Gastroesophageal sphincter (tissue), 3 donors: Measurements from ENCODE around the gene PPP3CB.

ENCODE experiments used
- EP300 ChIP-seq: sonication (generic); formaldehyde crosslinking; IDR thresholded peaks from one replicate; pipeline ENCODE4 v1.6.1; 2017; ENCODE audit warnings: antibody characterized with exemption, mild to moderate bottlenecking
- POLR2AphosphoS5 ChIP-seq: sonication (generic); formaldehyde crosslinking; IDR thresholded peaks from one replicate; pipeline ENCODE4 v1.6.1; 2017; ENCODE audit warnings: antibody characterized with exemption
- TF ChIP-seq, protein P1 (sequence below), 4 experiments: fragments of 200-600 bp in 2 of 4; fragments of 450-650 bp in 2 of 4; sonication (generic) in 1 of 4; IDR thresholded peaks; one replicate each; pipeline ENCODE4 v1.5.1; 2017 to 2019; ENCODE audit warnings: antibody characterized with exemption in 4 of 4, mild to moderate bottlenecking in 2 of 4, moderate library complexity in 2 of 4

DNA sequence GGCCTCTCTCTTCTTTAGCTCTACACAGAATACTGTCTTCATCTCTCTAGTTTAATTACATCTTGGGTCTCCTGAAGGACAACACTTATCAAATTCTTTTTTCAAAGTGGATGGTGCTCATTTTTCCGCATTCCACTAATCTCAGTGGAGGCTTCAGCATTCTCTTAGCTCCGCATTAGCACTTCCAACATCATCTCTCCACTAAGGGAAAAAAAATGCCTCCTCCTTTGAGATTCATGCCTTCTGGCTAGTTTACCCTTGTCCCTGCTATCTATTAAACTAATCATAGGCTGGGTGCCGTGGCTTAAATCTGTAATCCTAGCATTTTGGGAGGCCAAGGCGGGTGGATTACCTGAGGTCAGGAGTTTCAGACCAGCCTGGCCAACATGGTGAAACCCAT, 9.2 kb downstream of the PPP3CB start:
- TF ChIP-seq, protein P1, sequence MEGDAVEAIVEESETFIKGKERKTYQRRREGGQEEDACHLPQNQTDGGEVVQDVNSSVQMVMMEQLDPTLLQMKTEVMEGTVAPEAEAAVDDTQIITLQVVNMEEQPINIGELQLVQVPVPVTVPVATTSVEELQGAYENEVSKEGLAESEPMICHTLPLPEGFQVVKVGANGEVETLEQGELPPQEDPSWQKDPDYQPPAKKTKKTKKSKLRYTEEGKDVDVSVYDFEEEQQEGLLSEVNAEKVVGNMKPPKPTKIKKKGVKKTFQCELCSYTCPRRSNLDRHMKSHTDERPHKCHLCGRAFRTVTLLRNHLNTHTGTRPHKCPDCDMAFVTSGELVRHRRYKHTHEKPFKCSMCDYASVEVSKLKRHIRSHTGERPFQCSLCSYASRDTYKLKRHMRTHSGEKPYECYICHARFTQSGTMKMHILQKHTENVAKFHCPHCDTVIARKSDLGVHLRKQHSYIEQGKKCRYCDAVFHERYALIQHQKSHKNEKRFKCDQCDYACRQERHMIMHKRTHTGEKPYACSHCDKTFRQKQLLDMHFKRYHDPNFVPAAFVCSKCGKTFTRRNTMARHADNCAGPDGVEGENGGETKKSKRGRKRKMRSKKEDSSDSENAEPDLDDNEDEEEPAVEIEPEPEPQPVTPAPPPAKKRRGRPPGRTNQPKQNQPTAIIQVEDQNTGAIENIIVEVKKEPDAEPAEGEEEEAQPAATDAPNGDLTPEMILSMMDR (IDR thresholded peaks at IDR 0.05), result no peak
- no peak for TF ChIP-seq POLR2AphosphoS5
- no peak for TF ChIP-seq EP300
